GM12801 (cell line): ENCODE measurements around the gene ECI1.

Source experiments
- CTCF ChIP-seq: IDR thresholded peaks from one replicate; pipeline ENCODE4 v1.5.1; 2011; ENCODE audit warnings: control low read depth; ENCODE audit not compliant: insufficient read length; ENCODE audit errors: extremely low read depth

Gene ECI1

GRCh38 chr16:2284797-2285576 lies 33.6 kb upstream of the ECI1 start:
- TF ChIP-seq CTCF: no peak

GRCh38 chr16:2284001-2284770 lies 32.8 kb upstream of the ECI1 start:
- no peak for TF ChIP-seq CTCF

GRCh38 chr16:2282866-2283555 lies 31.6 kb upstream of the ECI1 start:
- TF ChIP-seq CTCF: no peak

GRCh38 chr16:2282262-2282661 lies 30.9 kb upstream of the ECI1 start:
- TF ChIP-seq CTCF: no peak

- no peak for TF ChIP-seq CTCF
These were observed 29.7 kb upstream of the ECI1 start for GRCh38 chr16:2280981-2281542.

- no peak for TF ChIP-seq CTCF
These were observed 29.1 kb upstream of the ECI1 start for GRCh38 chr16:2280461-2280860.
